ENCODE data around the gene ZNF212. TPM values are rescaled to one million over a fixed set of nuclear protein-coding genes. Genes with fewer than 3 reads are reported as not detected.

Gene ZNF212
- total RNA-seq, 2 experiments from 2014 or later, result 10.8 to 12.9 TPM

- H3K36me3 Mint-ChIP-seq (ENCODE audit: low read depth), result peaks cover 2% of the 10 kb centered on the region
- no peaks in the 10 kb centered on the region for H3K27me3 Mint-ChIP-seq (ENCODE audit: low read depth)
- peaks cover 22% of the 10 kb centered on the region for H3K4me1 Mint-ChIP-seq (ENCODE audit: low read depth)
- ATAC-seq (no peak), DNase-seq (no peak)
- H3K4me3 Mint-ChIP-seq, result no peak overlapping the region
- H3K27ac Mint-ChIP-seq, result no peak overlapping the region
- H3K9me3 Mint-ChIP-seq (ENCODE audit: insufficient read depth), result no peaks in the 10 kb centered on the region
- ChIA-PET POLR2A (no interaction called here), CTCF (interaction anchor here (0.8 to 1.0 kb wide), 2 partner anchors 30 to 333 kb away, joined by 3 to 4 read pairs; partner anchors contain the start of gene ZNF783)
Measured at GRCh38 chr7:149291781-149292461, 52.5 kb downstream of the ZNF212 start.

GRCh38 chr7:149292462-149292823, 53.0 kb downstream of the ZNF212 start:
- Mint-ChIP-seq H3K36me3 (ENCODE audit: low read depth) (peaks cover 2% of the 10 kb centered on the region), H3K27me3 (ENCODE audit: low read depth) (no peaks in the 10 kb centered on the region), H3K9me3 (ENCODE audit: insufficient read depth) (no peaks in the 10 kb centered on the region), H3K27ac (peak overlapping the region; percentile 7), H3K4me1 (ENCODE audit: low read depth) (peaks cover 16% of the 10 kb centered on the region), H3K4me3 (no peak overlapping the region)
- POLR2A ChIA-PET, result no interaction called here
- CTCF ChIA-PET, result interaction anchor here (0.9 kb wide), 1 partner anchor 26 kb away, joined by 3 read pairs; no protein-coding TSS in a partner anchor
- no peak for DNase-seq
- no peak for ATAC-seq

GRCh38 chr7:149293338-149293737, 53.9 kb downstream of the ZNF212 start:
- POLR2A ChIA-PET, result no interaction called here
- H3K4me1 Mint-ChIP-seq (ENCODE audit: low read depth), result peaks cover 10% of the 10 kb centered on the region
- no peaks in the 10 kb centered on the region for H3K27me3 Mint-ChIP-seq (ENCODE audit: low read depth)

DNA sequence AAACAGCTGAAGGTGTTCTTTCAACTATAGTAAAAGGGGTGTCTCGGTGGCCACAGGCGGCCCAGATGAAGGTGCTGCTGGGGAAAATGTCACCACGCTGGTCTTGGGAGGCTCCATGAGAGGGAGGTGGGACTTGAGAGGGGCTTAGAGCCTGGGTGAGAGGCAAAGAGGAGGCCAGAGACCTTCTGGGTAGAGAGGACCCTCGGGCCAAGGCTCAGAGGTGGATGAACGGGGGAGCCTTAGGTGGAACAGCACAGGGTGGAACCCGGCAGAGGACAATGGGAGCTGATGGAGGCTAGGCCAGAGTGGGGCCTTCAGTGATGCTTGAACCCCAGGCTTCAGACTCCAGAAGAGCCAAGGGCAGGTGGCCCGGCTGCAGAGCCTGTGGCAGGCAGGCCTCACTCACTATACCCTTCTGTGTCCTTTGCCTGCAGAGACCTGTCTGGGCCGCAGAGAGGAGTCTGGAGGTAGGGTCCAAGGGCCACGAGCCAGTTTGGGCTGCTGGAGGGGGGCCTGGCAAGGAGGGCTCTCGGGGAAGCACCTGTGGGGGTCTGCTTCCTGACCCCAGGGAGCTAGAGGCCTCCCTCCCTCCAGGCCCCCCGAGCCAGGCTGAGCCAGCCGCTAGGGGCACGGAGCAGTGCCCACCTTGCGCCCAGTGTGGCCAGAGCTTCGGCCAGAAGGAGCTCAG, 54.6 kb downstream of the ZNF212 start:
- ATAC-seq (no peak), DNase-seq (no peak)
- H3K27ac Mint-ChIP-seq, result no peak overlapping the region
- no peaks in the 10 kb centered on the region for H3K36me3 Mint-ChIP-seq (ENCODE audit: low read depth)
- ChIA-PET CTCF (no interaction called here), POLR2A (interaction anchor here (0.5 to 0.6 kb wide), 2 partner anchors 20 to 479 kb away, joined by 3 read pairs; no protein-coding TSS in a partner anchor)
- H3K4me1 Mint-ChIP-seq (ENCODE audit: low read depth), result peaks cover 10% of the 10 kb centered on the region
- no peaks in the 10 kb centered on the region for H3K9me3 Mint-ChIP-seq (ENCODE audit: insufficient read depth)
- H3K27me3 Mint-ChIP-seq (ENCODE audit: low read depth), result no peaks in the 10 kb centered on the region
- no peak overlapping the region for H3K4me3 Mint-ChIP-seq

More at GRCh38 chr7:149293338-149293737, 53.9 kb downstream of the ZNF212 start:
- DNase-seq (no peak), ATAC-seq (no peak)
- H3K27ac Mint-ChIP-seq, result no peak overlapping the region
- no peak overlapping the region for H3K4me3 Mint-ChIP-seq
- H3K36me3 Mint-ChIP-seq (ENCODE audit: low read depth), result no peaks in the 10 kb centered on the region
- no peaks in the 10 kb centered on the region for H3K9me3 Mint-ChIP-seq (ENCODE audit: insufficient read depth)
- CTCF ChIA-PET, result interaction anchor here (0.9 kb wide), 1 partner anchor 25 kb away, joined by 3 read pairs; no protein-coding TSS in a partner anchor

- CTCF ChIA-PET, result no interaction called here
- Mint-ChIP-seq H3K27ac (no peak overlapping the region), H3K4me3 (no peak overlapping the region)
Measured at GRCh38 chr7:149294634-149295480, 55.4 kb downstream of the ZNF212 start.

DNA sequence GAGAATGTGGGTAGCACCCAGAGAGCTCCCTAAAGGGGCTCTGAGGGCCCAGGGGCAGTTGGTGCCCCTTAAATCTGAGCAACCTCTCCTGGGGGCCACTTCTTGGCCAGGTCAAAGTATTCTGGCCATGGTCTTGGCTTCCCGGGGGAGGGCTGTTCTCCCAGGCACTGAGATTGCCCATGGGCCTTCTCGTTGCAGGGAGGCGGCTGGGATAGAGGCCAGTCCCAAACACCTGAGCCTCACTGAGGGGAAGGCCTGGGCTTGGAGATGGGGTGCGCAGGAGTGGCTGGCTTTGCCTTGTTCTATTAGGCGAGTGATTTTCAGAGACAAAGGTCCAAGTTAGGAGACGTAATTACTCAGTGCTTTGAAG, 56.0 kb downstream of the ZNF212 start:
- H3K27ac Mint-ChIP-seq, result no peak overlapping the region
- ATAC-seq (no peak), DNase-seq (no peak)
- ChIA-PET POLR2A (no interaction called here), CTCF (no interaction called here)
- H3K27me3 Mint-ChIP-seq (ENCODE audit: low read depth), result no peaks in the 10 kb centered on the region
- no peak overlapping the region for H3K4me3 Mint-ChIP-seq
- H3K36me3 Mint-ChIP-seq (ENCODE audit: low read depth), result no peaks in the 10 kb centered on the region
- H3K4me1 Mint-ChIP-seq (ENCODE audit: low read depth), result peaks cover 10% of the 10 kb centered on the region
- no peaks in the 10 kb centered on the region for H3K9me3 Mint-ChIP-seq (ENCODE audit: insufficient read depth)

More at GRCh38 chr7:149294634-149295480, 55.4 kb downstream of the ZNF212 start:
- ATAC-seq, result no peak
- no peaks in the 10 kb centered on the region for H3K27me3 Mint-ChIP-seq (ENCODE audit: low read depth)
- no peak for DNase-seq
- H3K9me3 Mint-ChIP-seq (ENCODE audit: insufficient read depth), result no peaks in the 10 kb centered on the region
- H3K4me1 Mint-ChIP-seq (ENCODE audit: low read depth), result peaks cover 10% of the 10 kb centered on the region
- H3K36me3 Mint-ChIP-seq (ENCODE audit: low read depth), result no peaks in the 10 kb centered on the region
- POLR2A ChIA-PET, result interaction anchor here (0.5 to 0.6 kb wide), 2 partner anchors 21 to 478 kb away, joined by 3 read pairs; no protein-coding TSS in a partner anchor

GRCh38 chr7:149296368-149296767, 56.9 kb downstream of the ZNF212 start:
- CTCF ChIA-PET, result no interaction called here
- no peak overlapping the region for H3K27ac Mint-ChIP-seq
- H3K4me3 Mint-ChIP-seq, result no peak overlapping the region
- no peak for ATAC-seq
- DNase-seq, result no peak
- H3K4me1 Mint-ChIP-seq (ENCODE audit: low read depth), result peaks cover 1% of the 10 kb centered on the region
- no peaks in the 10 kb centered on the region for H3K9me3 Mint-ChIP-seq (ENCODE audit: insufficient read depth)
- no peaks in the 10 kb centered on the region for H3K36me3 Mint-ChIP-seq (ENCODE audit: low read depth)
- no peaks in the 10 kb centered on the region for H3K27me3 Mint-ChIP-seq (ENCODE audit: low read depth)
- POLR2A ChIA-PET, result no interaction called here

GRCh38 chr7:149297034-149297755, 57.7 kb downstream of the ZNF212 start:
- Mint-ChIP-seq H3K36me3 (ENCODE audit: low read depth) (no peaks in the 10 kb centered on the region), H3K27me3 (ENCODE audit: low read depth) (no peaks in the 10 kb centered on the region), H3K4me3 (no peak overlapping the region), H3K27ac (no peak overlapping the region), H3K4me1 (ENCODE audit: low read depth) (no peaks in the 10 kb centered on the region), H3K9me3 (ENCODE audit: insufficient read depth) (no peaks in the 10 kb centered on the region)
- ChIA-PET POLR2A (no interaction called here), CTCF (interaction anchor here (0.7 kb wide), 1 partner anchor 12 kb away, joined by 3 read pairs; no protein-coding TSS in a partner anchor)
- no peak for DNase-seq
- no peak for ATAC-seq

DNA sequence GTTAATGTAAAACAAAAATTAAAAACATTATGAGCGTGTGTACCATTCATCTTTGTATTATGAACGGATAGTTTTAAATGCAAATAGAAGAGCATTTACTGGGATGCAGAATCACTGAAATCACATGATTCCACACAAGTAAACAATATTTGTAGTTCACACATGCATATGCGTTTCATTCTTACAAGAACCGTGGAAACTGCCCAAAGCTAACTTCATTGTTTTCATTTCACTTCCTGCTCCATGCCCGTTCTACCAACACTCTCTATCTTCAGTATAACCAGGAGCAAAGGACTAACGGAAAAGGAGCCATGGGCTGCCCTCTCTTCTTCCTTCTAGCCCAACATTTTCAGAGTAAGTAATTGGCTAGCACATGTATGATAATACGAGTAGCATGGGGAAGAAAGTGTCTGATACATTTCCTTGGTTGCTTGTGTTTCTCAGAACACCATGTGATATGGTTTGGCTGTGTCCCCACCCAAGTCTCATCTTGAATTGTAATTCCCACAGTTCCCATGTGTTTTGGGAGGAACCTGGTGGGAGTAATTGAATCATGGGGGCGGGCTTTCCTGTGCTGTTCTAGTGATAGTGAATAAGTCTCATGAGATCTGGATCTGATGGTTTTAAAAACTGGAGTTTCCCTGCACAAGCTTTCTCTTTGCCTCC, 61.3 kb downstream of the ZNF212 start:
- CTCF ChIA-PET, result no interaction called here
- Mint-ChIP-seq H3K27me3 (ENCODE audit: low read depth) (no peaks in the 10 kb centered on the region), H3K4me3 (no peak overlapping the region), H3K27ac (no peak overlapping the region), H3K36me3 (ENCODE audit: low read depth) (no peaks in the 10 kb centered on the region), H3K9me3 (ENCODE audit: insufficient read depth) (no peaks in the 10 kb centered on the region), H3K4me1 (ENCODE audit: low read depth) (no peaks in the 10 kb centered on the region)
- ATAC-seq (no peak), DNase-seq (no peak)
- POLR2A ChIA-PET, result no interaction called here

DNA sequence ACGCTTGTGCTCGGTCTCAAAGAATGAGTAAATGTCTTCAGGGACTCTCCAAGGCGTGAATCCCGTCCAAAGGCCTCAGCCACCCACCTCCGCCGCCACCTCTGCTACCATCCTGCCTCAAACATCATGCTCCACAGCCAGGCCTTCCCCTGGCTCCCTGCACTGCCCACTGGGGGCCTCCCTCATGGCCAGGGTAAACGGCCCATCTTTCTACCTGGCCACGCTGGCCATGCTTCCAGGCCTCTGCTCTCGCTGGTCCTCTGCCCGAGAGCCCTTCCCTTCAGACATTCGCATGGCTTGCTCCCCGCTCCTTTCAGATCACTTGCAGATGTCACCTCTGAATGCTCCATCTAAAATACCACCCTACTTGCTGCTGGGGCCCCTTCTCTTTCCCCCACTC, 62.8 kb downstream of the ZNF212 start:
- H3K36me3 Mint-ChIP-seq (ENCODE audit: low read depth), result no peaks in the 10 kb centered on the region
- H3K4me1 Mint-ChIP-seq (ENCODE audit: low read depth), result no peaks in the 10 kb centered on the region
- H3K27ac Mint-ChIP-seq, result no peak overlapping the region
- ChIA-PET POLR2A (no interaction called here), CTCF (no interaction called here)
- DNase-seq, result no peak
- H3K27me3 Mint-ChIP-seq (ENCODE audit: low read depth), result peaks cover 4% of the 10 kb centered on the region
- ATAC-seq, result no peak
- no peak overlapping the region for H3K4me3 Mint-ChIP-seq
- no peaks in the 10 kb centered on the region for H3K9me3 Mint-ChIP-seq (ENCODE audit: insufficient read depth)

- ChIA-PET CTCF (no interaction called here), POLR2A (no interaction called here)
- H3K27me3 Mint-ChIP-seq (ENCODE audit: low read depth), result peaks cover 4% of the 10 kb centered on the region
- ATAC-seq, result no peak
- H3K4me1 Mint-ChIP-seq (ENCODE audit: low read depth), result no peaks in the 10 kb centered on the region
- H3K4me3 Mint-ChIP-seq, result no peak overlapping the region
- H3K36me3 Mint-ChIP-seq (ENCODE audit: low read depth), result no peaks in the 10 kb centered on the region
- no peak overlapping the region for H3K27ac Mint-ChIP-seq
- H3K9me3 Mint-ChIP-seq (ENCODE audit: insufficient read depth), result no peaks in the 10 kb centered on the region
- DNase-seq, result no peak
Measured at GRCh38 chr7:149302865-149303264, 63.4 kb downstream of the ZNF212 start.

Measured in activated CD8-positive, alpha-beta T cell treated with anti-CD3 and anti-CD28 coated beads, Interleukin-2, amount 10 ng/mL, durations not matched to agents 7 days and 5 days (primary cell).